Ishikawa (cell line): ENCODE data around the gene LRRC8C.

ENCODE experiments used
- CEBPB ChIP-seq: IDR thresholded peaks from 2 replicates; pipeline ENCODE4 v1.6.1; 2012
- CREB1 ChIP-seq: IDR thresholded peaks from 2 replicates; pipeline ENCODE4 v1.6.1; 2012; ENCODE audit warnings: low read depth
- EGR1 ChIP-seq: IDR thresholded peaks from 2 replicates; pipeline ENCODE4 v1.6.1; 2012
- EP300 ChIP-seq: IDR thresholded peaks from 2 replicates; pipeline ENCODE4 v1.6.1; 2012; ENCODE audit warnings: borderline replicate concordance
- MAX ChIP-seq: IDR thresholded peaks from 2 replicates; pipeline ENCODE4 v1.6.1; 2012
- RAD21 ChIP-seq: IDR thresholded peaks from 2 replicates; pipeline ENCODE4 v1.6.1; 2012; ENCODE audit warnings: low read depth
- TAF1 ChIP-seq: IDR thresholded peaks from 2 replicates; pipeline ENCODE4 v1.6.1; 2012; ENCODE audit warnings: low read depth, mild to moderate bottlenecking
- TCF12 ChIP-seq: IDR thresholded peaks from 2 replicates; pipeline ENCODE4 v1.6.1; 2012; ENCODE audit warnings: low read depth
- TEAD4 ChIP-seq: IDR thresholded peaks from 2 replicates; pipeline ENCODE4 v1.6.1; 2012
- YY1 ChIP-seq: IDR thresholded peaks from 2 replicates; pipeline ENCODE4 v1.6.1; 2012; ENCODE audit warnings: low read depth
- ZBTB7A ChIP-seq: IDR thresholded peaks from 2 replicates; pipeline ENCODE4 v1.6.1; 2012; ENCODE audit warnings: low read depth

GRCh38 chr1:89685461-89685860, 52.5 kb downstream of the LRRC8C start:
- TF ChIP-seq YY1 = no peak
- no peak for TF ChIP-seq EP300
- TF ChIP-seq EGR1 = no peak
- TF ChIP-seq CEBPB = no peak
- no peak for TF ChIP-seq CREB1
- TF ChIP-seq RAD21 = no peak
- TF ChIP-seq TEAD4 = no peak
- no peak for TF ChIP-seq MAX
- no peak for TF ChIP-seq ZBTB7A
- TF ChIP-seq TAF1 = no peak
- TF ChIP-seq TCF12 = no peak
